Measurements from ENCODE around the gene GEMIN5. TPM values are rescaled to one million over a fixed set of nuclear protein-coding genes. Genes with fewer than 3 reads are reported as not detected.

The GEMIN5 gene
- total and polyA plus RNA-seq, 2 of the 13 experiments (the other 11 are each of a cell fraction or from before 2014, with no cell fraction given): 6.6 to 28.6 TPM

- TF ChIP-seq AFF4 (CRISPR knock-in tag; IDR thresholded peaks at IDR 0.05) (no peak), ZNF382 (CRISPR knock-in tag; IDR thresholded peaks at IDR 0.05; ENCODE audit: borderline replicate concordance) (no peak), TCF7 (IDR thresholded peaks at IDR 0.05; ENCODE audit: low read depth) (no peak), CHD4 (IDR thresholded peaks at IDR 0.05; ENCODE audit: borderline replicate concordance, low read length) (no peak), SNAI1 (CRISPR knock-in tag; IDR thresholded peaks at IDR 0.05; ENCODE audit: borderline replicate concordance) (no peak)
Observed at GRCh38 chr5:154934881-154935280, 3.1 kb downstream of the GEMIN5 start (continued).

- H2AFZ ChIP-seq (ENCODE audit: low read length): no peak overlapping the region
- no peaks in the 10 kb centered on the region; a peak in 1 of 5 replicates for H3K27me3 ChIP-seq (ENCODE audit: control insufficient read depth in 1 of 2, insufficient read depth in 2 of 2, low read length in 2 of 2)
- no peak overlapping the region for H3K4me2 ChIP-seq (ENCODE audit: low read depth, low read length)
- intact Hi-C loops (cut with micrococcal nuclease; ENCODE audit: unreplicated experiment): no loop called here
- H3K9me3 ChIP-seq (ENCODE audit: low read length): no peaks in the 10 kb centered on the region
- BruUV-seq (replicated peaks): no TSS peak
- H4K20me1 ChIP-seq (ENCODE audit: insufficient read depth, low read length): no peaks in the 10 kb centered on the region
- ATAC-seq: no peak
- ChIA-PET CTCF (ENCODE audit: low intra/inter-chr PET ratio, low total read pairs) (no interaction called here), POLR2A (no interaction called here)
- H3K27ac ChIP-seq (ENCODE audit: extremely low read length, insufficient read depth, low read length): no peak overlapping the region
- DNase-seq (ENCODE audit: low spot score): no peak
- in situ Hi-C loops (cut with HindIII; ENCODE audit: extremely low pct_ligation_motif_present, low pct_unique_long_range_greater_than_20kb): no loop called here
- H3K9ac ChIP-seq (ENCODE audit: insufficient read depth, low read depth, low read length): no peak overlapping the region
- WGBS (ENCODE audit: low lambda C conversion rate): 92% methylated on average over 3 of the region's 3 CpGs
- H3K79me2 ChIP-seq (ENCODE audit: insufficient read depth, low read length): peaks cover 30% of the 10 kb centered on the region
- no peak overlapping the region for H3K4me3 ChIP-seq (replicated peaks in 1 of 3; ENCODE audit: insufficient read depth in 1 of 3, low read depth in 2 of 3, low read length in 3 of 3)
- FAIRE-seq: no peak
- peaks cover 16 to 48% of the 10 kb centered on the region in 2 experiments for H3K36me3 ChIP-seq (replicated peaks in 1 of 2; ENCODE audit: control insufficient read depth in 1 of 2, insufficient read depth in 2 of 2, low read length in 2 of 2)
- H3K4me1 ChIP-seq (ENCODE audit: insufficient read depth, low read length): peaks cover 31% of the 10 kb centered on the region
- no peak for TF ChIP-seq CHD4 (IDR thresholded peaks at IDR 0.05; ENCODE audit: borderline replicate concordance, low read length)
- no peak for TF ChIP-seq HES4 (CRISPR knock-in tag; IDR thresholded peaks at IDR 0.05; ENCODE audit: borderline replicate concordance)
- TF ChIP-seq TSC22D2 (CRISPR knock-in tag; IDR thresholded peaks at IDR 0.05; ENCODE audit: borderline replicate concordance): no peak
- TF ChIP-seq CHCHD3 (CRISPR knock-in tag; IDR thresholded peaks at IDR 0.05): no peak
- TF ChIP-seq ARNT (IDR thresholded peaks at IDR 0.05): no peak
- TF ChIP-seq GLMP (CRISPR knock-in tag; IDR thresholded peaks at IDR 0.05; ENCODE audit: borderline replicate concordance): no peak
- TF ChIP-seq HOXA3 (CRISPR knock-in tag; IDR thresholded peaks at IDR 0.05): no peak
- no peak for TF ChIP-seq HOXA5 (CRISPR knock-in tag; IDR thresholded peaks at IDR 0.05)
- no peak for TF ChIP-seq ZNF337 (CRISPR knock-in tag; IDR thresholded peaks at IDR 0.05; ENCODE audit: borderline replicate concordance, low read depth)
- no peak for TF ChIP-seq CREBL2 (CRISPR knock-in tag; IDR thresholded peaks at IDR 0.05; ENCODE audit: borderline replicate concordance)
- TF ChIP-seq E2F1 (CRISPR knock-in tag; IDR thresholded peaks at IDR 0.05): no peak
- no peak for TF ChIP-seq RBM39 (IDR thresholded peaks at IDR 0.05; ENCODE audit: low read depth, low read length, poor library complexity, severe bottlenecking)
- no peak for TF ChIP-seq ZNF460 (CRISPR knock-in tag; IDR thresholded peaks at IDR 0.05; ENCODE audit: borderline replicate concordance)
- no peak for TF ChIP-seq TBP (CRISPR knock-in tag; IDR thresholded peaks at IDR 0.05)
Observed at GRCh38 chr5:154933537-154933936, 4.5 kb downstream of the GEMIN5 start.

Measured in HepG2 (cell line).